Stimulated activated CD4-positive, alpha-beta T cell treated with anti-CD3 and anti-CD28 coated beads, TNF-alpha, amount 100 ng/mL, for 4 hours (primary cell): ENCODE measurements around the gene OPN1SW.

ENCODE experiments used
- DNase-seq, 3 experiments: peaks; one replicate each; pipeline ENCODE4 v3.0.0-alpha.2; 2020; ENCODE audit warnings: low read depth in 3 of 3

The OPN1SW gene, protein sequence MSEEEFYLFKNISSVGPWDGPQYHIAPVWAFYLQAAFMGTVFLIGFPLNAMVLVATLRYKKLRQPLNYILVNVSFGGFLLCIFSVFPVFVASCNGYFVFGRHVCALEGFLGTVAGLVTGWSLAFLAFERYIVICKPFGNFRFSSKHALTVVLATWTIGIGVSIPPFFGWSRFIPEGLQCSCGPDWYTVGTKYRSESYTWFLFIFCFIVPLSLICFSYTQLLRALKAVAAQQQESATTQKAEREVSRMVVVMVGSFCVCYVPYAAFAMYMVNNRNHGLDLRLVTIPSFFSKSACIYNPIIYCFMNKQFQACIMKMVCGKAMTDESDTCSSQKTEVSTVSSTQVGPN

DNA sequence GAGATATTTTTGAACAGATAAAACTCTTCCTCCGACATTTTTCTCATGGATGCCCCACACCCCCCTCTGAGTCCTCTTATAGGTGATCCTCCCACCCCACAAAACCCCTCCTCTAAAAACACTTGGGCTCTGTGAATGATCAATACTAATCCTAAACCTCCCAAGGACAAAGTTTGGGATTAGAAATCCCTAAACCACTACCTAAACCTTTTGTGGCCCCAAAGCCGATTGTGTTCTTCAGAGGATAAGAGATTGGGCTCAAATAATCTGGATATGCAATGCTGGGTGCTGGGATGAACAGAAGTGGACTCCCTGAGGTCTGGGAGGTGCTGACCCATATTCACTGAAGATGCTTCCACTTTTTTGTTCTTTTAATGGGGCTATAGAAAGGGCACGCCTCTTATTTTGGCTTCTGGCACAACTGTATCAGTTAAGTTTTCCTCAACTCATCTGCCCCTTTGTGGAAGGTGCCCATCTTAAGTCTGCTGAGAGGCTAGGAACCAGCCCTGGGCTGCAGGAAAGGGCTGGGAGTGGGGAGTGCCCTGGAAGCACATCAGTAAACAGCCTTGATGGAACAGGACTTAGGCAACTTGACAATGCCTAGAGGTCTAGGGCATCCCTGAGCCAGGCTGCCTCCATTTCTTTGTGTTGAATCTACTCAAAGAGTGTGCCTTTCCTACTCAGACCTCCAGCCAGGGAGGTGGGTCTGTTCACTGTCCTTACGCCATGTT lies at the start of gene OPN1SW:
TSS of gene OPN1SW (minus strand) at position 51 of the 731 bp plus-strand sequence. CDS start at position 38, 13 bp downstream.
- DNase-seq: no peak

DNA sequence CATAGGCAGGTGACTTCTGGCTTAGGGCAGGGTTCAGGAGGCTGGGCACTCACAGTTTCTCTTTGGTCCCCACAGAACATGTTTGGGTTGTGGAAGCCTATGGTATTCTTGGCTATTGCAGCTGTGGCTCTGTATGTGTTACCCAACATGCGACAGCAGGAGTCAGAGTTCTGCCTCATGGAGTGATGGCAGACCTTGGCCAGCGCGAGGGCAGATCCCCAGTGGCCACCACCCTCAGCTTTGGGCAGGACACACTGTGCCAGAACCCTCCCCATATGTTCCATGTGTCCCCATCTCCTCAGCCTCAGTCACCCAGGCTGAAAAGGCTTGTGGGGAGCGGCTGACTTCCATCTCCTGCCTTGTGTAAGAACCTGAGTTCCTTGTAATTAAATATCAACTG lies 46.1 kb upstream of the OPN1SW start:
- no peak for DNase-seq

DNA sequence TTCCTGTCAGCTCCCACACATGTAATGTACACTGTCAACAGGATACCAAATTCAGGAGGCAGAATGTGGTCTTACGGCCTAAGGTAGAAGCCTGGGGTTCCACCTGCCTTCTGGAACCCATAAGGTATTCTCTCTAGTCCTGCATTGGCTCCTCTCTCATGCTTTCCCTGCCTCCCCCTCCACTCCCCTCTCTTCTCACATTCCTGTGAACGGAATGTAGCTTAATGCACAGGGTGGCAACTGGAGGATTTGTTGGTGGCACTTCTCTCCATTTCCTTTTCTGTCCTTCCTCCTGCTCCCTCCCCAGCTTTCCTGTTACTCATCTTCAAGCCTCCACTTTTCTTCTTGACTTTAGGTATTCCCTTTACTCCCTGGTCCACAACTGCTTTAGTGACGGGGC lies 43.1 kb upstream of the OPN1SW start:
- no peak for DNase-seq

DNA sequence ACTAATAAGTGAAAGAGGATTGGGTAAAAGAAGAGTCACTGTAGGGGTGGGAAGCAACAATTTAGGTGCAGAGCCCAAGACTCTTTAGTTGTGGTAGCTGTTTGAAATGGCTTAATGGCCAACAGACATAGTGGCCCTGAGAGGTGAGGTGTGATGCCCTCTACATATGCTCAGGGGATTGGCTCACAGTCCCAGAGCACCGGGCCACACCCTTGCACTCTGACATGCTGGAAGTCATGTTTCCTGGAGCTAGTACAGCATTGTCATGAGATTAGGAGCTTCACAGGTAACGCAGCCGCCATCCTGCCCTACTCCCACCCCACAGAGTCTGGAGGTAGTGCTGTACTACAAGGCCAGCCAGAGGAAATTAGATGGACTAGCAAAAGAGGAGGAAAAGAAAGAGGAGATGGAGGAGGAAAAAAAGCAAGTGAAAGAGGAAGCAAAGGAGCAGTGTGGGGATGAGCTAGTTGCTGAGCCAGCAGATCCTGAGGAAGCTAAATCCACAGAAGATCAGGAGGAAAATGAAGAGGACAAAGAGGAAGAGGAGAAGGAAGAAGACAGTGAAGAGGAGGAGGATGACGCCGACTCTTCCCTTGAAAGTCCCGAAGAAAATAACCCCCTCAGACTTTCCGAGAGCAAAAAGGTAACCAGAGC lies 39.8 kb upstream of the OPN1SW start:
- DNase-seq: no peak

DNA sequence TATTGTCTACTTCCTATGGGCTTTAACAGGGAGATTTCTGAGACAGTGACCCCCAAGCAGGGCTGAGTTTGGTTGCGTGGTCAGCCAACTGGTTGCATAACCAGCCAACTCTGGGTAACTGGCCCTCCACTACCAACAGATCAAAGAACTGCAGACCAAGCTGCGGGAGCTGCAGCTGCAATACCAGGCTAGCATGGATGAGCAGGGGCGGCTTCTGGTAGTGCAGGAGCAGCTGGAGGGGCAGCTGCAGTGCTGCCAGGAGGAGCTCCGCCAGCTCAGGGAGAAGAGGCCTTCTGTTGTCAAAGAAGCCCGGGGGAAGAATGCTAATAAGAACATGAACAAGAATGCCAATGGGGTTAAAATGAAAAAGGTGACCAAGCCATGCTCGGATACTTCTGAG lies 38.9 kb upstream of the OPN1SW start:
- DNase-seq: no peak

DNA sequence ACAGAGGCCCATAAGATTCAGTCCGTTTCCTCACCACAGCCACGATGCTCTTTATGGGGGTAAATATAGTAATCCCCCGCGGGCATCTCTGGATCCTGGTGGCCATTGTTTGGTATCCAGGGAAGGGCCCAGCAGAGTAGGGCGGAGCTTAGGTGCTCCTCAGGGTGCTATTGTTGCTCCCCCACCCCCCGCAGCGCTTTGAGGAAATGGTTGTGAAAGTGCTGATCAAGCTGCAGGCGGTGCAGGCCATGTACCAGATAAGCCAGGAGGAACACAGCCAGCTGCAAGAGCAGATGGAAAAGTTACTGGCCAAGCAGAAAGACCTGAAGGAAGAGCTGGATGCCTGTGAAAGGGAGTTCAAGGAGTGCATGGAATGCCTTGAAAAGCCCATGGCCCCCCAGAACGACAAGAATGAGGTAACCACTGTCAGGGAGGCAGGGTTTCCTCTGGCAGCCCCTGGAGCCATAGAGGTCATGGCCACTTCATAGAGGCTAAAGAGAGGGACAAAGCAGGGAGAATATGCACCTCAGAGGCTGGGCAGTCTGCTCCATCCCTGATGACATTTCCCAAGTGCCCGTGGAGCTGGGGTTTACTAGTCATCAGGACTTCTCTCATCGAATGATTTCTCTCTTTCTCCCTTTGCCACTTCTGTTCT lies 37.0 kb upstream of the OPN1SW start:
- DNase-seq: no peak

DNA sequence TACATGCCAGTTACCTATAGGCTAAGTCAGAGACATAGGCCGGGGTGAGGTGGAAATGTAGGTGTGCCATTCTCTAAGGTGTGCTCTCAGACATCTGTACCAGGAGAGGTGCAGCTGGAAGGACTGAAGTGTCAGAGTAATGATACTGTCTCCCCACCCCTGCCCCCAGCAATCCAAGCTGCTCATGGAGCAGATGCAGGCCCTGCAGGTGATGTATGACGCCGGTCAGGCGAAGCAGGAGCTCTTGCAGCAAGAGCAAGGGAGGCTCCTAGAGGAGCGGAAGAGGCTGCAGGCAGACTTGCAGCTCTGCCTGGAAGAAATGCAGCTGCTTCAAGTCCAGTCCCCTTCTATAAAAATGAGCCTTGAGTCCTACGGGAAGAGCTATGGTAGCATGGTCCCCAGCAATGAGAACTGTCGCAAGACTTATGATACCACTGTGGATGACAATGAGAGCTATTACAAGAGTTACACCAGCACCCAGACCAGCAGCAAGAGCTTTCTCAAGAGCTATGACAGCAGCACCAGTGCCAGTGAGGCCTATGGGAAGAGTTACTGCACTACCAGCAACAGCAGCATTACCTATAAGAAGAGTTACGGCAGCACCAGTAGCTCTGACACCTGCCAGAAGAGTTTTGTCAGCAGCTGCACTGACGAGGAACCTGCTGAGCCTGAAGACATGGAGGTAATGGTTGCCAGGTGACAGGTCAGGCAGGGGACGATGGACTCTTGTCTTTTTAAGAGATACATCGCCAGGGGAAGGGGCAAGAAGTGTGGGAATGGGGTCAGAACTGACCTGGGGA lies 36.2 kb upstream of the OPN1SW start:
- DNase-seq: no peak

DNA sequence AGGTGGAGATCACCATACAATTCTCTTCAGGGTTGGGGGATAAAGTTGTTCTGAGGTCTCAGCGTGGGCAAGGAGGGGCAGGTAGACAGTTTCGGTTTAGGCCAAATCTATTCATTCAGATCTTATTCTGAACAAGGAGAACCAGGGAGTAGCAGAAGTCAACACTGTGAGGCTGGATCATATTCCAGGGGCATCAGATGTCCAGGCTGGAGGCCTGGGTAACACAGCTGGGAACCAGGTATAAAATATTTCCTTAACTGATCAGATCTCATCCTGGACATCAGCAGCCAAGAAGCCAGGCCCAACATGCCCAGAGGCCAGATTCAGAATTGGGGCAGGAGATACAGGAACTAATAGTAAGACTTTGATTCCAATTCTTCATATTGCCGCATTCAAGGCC lies 35.4 kb upstream of the OPN1SW start:
- no peak for DNase-seq

DNA sequence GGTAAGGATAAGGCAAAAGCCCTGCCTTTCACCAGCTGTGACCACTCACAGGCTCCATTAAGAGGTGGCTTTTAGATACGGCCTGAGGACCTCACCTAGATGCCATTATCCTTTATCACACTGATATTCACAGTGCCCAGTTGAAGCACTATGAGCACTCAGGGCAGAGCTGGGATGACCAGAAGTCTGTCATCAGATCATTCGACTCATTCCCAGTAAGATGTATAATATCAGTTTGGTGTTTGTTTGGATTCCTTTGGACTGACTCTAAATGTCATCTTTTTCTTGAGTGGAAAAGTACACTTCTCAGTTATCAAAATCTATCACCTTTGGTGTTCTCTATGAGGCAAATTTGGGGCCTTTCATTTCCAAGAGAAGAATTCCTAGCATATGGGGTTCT lies 34.9 kb upstream of the OPN1SW start:
- no peak for DNase-seq

DNA sequence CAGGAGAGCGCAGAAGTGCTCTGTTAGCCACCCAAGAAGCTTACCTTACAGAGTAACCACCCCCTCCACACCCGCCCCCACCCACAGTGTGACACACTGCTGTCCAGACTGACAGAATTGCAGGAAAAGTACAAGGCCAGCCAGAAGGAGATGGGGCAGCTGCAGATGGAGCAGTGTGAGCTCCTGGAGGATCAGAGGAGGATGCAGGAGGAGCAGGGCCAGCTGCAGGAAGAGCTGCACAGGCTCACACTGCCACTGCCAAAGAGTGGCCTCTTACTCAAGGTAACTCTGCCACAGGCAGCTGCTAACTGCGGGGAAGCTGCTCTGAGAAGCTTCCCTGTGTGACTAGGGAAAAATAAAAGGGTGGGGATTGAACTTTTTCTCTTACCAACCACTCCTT lies 33.8 kb upstream of the OPN1SW start:
- DNase-seq: no peak

DNA sequence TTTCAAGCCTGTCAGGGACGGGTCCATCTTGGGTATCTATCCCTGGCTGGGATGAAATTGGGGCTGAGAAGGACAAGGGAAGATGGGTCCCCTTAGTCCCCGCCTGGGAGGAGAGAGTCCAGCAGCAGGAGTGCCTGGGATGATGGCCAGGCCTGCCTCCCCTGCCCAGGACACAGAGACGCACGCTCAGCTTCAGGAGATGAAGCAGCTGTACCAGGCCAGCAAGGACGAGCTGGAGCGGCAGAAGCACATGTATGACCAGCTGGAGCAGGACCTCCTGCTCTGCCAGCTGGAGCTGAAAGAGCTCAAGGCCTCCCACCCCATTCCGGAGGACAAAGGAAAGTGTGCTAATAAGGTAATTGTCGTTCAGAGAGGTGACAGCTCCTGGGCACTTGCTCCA lies 31.6 kb upstream of the OPN1SW start:
- DNase-seq: no peak

DNA sequence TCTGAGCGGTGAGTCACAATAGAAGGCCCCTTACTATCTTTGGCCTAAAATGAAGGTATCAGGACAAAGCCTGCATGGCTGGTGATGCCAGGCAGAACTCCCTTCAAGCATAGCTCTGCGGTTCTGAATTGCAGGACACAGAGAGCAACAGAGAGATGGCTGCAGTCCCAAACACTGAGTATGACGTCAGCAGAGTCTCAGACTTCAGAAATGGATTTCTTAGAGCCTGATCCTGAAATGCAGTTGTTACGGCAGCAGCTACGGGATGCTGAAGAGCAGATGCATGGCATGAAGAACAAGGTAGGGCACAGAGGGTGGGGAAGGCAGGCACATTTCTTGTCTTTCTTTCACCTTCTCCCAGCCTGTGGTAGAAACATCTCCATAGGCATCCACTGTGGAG lies 29.6 kb upstream of the OPN1SW start:
- no peak for DNase-seq

DNA sequence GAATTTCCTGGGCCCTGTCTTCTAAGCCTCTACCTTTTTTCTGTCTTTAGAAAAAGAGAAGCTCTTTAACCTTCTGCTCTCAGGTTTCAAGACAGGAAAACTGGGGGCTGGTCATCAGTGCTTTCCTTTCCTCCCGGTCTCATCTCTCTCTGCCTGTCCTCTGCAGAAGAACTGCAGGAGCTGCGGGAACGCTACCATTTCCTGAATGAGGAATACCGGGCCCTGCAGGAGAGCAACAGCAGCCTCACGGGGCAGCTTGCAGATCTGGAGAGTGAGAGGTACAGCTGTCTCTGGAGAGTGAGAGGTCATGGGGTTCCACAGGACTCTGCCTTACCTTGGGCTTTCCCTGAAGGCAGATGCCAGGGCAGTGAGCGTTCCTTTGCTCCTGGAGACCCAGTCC lies 28.9 kb upstream of the OPN1SW start:
- DNase-seq: no peak

DNA sequence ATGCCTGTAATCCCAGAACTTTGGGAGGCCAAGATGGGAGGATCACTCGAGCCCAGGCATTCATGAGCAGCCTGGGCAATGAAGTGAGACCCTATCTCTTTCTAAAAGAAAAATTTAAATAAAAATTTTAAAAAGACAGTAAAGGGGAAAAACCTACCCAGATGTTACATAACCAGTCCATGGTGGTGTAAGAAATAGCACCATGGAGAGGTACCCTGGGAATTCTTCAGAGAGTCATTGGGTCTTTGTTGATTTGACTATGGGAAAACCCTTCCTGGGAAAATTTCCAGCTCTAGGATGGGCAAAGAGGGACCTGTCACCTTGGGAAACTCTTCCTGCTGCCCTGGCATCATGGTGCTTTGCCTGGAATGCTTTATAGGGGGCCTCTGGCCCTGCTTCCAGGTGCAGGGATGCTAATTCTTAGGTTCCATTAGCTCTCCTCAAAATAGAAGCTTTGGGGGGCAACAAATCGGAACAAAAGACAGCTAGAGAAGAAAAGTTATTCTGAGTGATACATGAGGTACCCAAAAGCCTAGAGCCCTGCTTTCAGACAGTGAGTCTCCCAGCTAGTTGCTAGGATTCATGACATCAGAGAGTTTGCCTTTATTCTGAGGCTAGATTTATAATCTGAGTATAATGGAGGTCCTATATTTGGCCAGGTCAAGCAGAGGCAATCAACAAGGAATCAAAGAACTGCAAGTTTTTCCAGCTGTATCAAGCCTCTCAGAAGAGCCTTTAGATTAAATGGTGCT lies 26.2 kb upstream of the OPN1SW start:
- DNase-seq: no peak

DNA sequence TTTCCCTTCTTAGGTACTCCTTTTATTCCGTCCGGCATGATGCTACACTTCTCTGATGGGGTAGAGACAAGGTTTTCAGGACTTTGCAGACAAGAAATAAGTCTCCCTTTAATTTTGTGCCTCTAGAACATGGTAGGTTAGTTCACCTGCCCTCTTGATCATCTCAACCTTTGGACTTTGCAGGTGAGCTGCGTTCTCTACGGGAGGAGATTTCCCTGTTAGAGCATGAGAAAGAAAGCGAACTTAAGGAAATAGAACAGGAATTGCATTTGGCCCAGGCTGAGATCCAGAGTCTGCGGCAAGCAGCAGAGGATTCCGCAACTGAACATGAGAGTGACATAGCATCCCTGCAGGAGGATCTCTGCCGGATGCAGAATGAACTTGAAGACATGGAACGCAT lies 25.4 kb upstream of the OPN1SW start:
- DNase-seq: no peak

DNA sequence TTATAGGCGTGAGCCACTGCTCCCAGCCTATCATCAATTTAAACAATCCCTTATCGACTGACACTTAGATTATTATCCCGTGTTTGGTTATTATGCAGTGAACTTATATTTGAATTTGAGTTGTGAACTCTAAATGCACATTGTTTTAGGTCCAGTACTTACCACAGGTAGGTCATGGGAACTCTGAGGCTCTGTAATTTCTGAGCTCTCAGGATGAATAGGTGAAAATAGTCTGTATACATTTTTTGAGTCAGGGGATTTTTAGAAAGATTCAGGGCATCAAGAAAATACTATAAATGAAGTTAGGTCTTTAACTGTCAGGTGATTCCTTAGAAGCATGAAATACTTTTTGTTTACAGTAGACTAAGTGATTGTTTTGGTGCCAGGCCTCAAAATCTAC lies 25.0 kb upstream of the OPN1SW start:
- DNase-seq: no peak

DNA sequence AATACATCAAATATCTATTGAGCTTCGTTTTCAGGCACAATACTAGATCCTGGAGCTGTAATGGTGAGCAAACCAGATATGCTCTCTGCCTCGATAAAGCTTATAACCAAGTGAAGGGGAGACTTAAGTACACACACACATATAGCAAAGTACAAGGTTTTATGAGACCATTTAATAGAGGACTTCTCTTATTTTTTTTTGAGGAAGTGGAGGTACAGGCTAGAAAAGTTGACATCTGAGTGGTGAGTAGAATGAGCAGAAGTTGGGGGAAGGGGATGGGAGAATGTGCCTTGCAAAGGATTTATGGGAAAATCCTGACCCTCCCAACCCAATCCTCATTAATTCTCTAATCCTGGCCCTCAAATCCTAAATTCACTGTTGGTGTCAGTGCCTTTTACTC lies 23.9 kb upstream of the OPN1SW start:
- DNase-seq: no peak

DNA sequence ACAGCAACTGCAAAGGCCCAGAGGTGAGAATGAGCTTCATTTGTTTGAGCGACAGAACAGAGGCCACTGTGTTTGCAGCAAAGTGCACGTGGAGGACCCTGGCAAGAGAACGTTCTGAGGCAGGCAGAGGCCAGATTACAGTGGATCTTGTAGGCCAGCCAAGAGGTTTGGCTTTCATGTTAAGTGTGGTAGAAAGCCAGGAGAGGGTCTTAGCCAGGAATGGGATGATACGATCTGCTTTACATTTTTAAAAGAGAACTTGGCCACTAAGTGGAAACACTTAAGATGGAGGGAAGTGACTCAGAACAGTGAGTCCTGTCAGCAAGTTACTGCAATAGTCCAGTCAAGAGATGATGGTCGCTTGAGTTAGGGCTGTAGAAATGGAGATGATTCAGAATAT lies 20.7 kb upstream of the OPN1SW start:
- no peak for DNase-seq

DNA sequence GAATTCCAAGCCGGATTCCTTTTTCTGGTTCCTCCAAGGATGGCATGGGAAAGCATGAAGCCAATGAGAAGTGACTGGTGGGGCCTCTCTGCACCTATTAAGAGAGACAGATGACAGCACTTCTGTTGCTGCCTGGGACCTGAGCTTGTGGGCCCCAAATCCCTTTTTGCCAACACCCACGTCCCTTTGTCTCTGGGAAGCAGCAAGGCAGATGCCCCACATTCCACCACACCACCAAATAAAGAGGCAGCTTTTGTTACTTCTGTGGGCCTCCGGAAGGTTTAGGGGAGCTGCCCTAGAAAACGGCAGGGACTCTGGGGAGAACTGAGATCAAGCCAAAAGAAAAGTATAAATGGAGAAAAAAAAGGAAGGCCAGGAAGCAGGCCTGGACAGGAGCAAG lies 19.5 kb upstream of the OPN1SW start:
- no peak for DNase-seq

DNA sequence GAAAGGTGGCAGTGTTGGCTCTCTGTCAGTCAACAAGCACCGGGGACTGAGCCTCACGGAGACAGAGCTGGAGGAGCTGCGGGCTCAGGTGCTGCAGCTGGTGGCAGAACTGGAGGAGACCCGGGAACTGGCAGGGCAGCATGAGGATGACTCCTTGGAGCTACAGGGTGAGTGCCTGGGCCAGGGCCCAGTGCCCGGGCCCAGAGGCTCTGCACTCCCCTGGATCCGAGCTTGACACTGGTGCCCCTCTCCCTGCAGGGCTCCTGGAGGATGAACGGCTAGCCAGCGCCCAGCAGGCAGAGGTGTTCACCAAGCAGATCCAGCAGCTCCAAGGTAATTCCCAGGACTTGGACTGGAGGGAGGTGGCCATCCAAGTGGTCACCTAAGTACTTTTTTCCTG lies 18.8 kb upstream of the OPN1SW start:
- no peak for DNase-seq

DNA sequence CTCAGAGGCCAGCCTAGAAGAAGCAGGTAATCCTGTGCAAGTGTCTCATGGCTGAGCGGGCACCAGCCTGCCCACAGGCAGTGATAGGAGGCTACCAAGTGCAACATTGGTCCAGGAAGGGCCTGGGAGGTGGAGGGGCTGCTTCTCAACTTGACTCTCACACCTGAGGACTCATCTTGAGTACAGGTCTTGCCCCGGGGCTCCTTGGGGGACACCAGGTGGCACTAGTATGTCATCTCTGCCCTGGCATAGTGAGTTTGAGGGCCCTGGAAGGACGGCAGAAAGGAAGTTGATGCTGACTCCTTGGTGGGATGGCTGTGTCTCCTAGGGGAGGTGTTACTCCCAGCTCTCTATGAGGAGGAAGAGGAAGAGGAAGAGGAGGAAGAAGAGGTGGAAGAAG lies 18.4 kb upstream of the OPN1SW start:
- DNase-seq: no peak
